ENCODE results near the gene ACOX3.

GRCh38 chr4:8323947-8324555 is 116.5 kb downstream of the ACOX3 start:
- no peak for TF ChIP-seq CTCF (IDR thresholded peaks at IDR 0.05)
- TF ChIP-seq POLR2A (IDR thresholded peaks at IDR 0.05): no peak
